HG02973 (cell line): ENCODE measurements around the gene P4HA2.
"Not testable (repeated sequence)": the region's sequence is repeated elsewhere in the genome, so short reads cannot be mapped to it uniquely, and the experiment has no call there.

Experiments used
- ATAC-seq: cut with Tn5 transposase; IDR thresholded peaks from one replicate; pipeline ENCODE4 v1.9.1; 2021; ENCODE audit warnings: moderate library complexity; ENCODE audit not compliant: unreplicated experiment

P4HA2 gene

DNA sequence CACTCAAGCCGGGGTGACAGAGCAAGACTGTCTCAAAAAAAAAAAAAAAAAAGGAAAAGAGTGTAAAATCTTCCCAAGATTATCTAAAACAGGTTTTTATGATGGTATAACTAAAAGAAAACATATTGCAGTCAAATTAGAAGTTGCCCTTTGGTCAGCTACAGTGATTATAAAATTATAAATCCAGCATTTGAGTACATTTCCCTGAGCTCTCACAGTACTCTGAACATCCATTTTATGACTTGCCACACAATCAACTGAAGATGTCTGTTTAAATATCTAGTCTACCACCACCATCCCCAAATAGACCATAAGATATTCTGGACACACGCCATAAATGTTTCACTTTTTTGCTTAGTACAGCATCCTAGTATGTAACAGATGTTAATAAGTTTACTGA is 77.1 kb downstream of the P4HA2 start:
- ATAC-seq: no peak

DNA sequence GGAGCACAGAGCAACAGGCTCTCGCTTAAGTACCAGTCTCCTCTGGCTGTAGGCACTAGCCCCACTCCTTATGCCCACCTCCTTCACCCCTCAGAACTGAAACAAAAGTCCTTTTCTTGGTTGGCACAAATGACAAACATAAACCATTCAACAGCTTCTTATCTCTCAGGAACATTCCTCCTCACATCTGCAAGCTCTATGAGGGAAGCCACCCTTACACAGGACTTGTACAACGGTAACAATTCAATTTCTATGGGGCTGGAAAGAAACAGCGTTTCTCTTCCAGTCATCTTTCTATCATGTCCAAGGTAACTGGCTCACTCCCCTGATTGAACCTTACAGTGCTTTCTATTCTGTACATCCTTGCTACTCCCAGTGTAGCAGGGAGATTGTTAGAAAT is 80.0 kb downstream of the P4HA2 start:
- no peak for ATAC-seq

GRCh38 chr5:132145326-132145725 is 82.3 kb downstream of the P4HA2 start:
- not testable (repeated sequence) for ATAC-seq

DNA sequence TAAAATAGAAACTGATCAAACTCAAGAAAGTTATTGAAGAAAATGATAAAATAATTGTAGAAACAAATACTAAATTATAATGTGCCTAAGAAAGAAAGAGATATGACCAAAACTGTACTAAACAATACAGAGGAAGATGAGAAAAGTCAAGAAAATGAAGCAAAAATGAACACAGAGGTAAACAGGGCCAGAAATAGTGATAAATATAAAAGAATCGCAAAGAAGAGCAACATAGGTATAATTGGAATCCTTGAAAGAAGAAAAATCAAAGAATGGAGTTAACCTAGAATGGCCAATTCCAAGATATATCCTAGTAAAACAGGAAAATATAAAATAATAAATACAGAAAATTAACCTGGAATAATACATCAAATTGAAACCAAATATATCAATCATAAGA is 84.5 kb downstream of the P4HA2 start:
- ATAC-seq: no peak

DNA sequence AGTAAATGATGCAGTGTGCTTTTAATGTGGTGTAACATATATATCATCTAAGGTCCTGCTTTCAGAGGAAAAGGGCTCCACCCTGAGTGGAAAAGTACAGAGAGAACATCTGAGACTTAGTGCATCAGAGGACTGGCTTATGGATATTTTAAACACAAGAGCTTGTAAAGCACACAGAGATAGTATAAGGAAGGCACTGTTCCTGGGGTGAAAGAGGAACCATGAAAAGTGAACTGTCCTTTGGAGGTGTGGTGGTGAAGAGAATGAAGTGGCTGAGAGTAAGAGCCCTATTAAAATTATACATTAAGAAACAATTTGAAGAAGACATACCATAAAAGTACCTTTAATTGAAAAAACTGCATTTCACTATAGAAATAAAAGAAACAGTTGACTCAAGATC is 85.2 kb downstream of the P4HA2 start:
- ATAC-seq: no peak
